K562 (cell line): Measurements from ENCODE around the gene APPL2. TPM values are rescaled to one million over a fixed set of nuclear protein-coding genes. Genes with fewer than 3 reads are reported as not detected.

Source experiments
- ATAC-seq: fragments of 200-7000 bp; cut with Tn5 transposase; 3 replicates; pipeline ENCODE4 v1.9.1; 2020; ENCODE audit warnings: moderate library complexity
- BruUV-seq: library from RNA; stranded (reverse); fragments of 400-500 nt; replicated peaks from 2 replicates; lab custom pipeline; 2021; lab: Mats Ljungman, UMichigan
- CTCF ChIA-PET: fragments of 300-600 bp; formaldehyde crosslinking; extraction: SDS; loops from one replicate; lab custom pipeline; 2021; ENCODE audit warnings: low intra/inter-chr PET ratio; lab: Yijun Ruan, JAX
- POLR2A ChIA-PET: fragments of 300-600, 350-650 bp; sonication (Branson Sonifier 250); formaldehyde crosslinking; extraction: SDS; loops from one replicate; lab custom pipeline; 2021; ENCODE audit warnings: antibody characterized with exemption, inconsistent platforms; lab: Yijun Ruan, JAX
- DNase-seq, 4 experiments: peaks; one replicate each; pipeline versions ENCODE4 v3.0.0 to v3.0.0-alpha.2; 2011 to 2018; ENCODE audit warnings: low spot score in 3 of 4, mixed read lengths in 3 of 4; ENCODE audit errors: extremely low read depth in 1 of 4
- FAIRE-seq: peaks from 2 replicates; lab custom pipeline; 2011; peaks lifted over from hg19 to GRCh38; lab: Jason Lieb, UNC
- H2AFZ ChIP-seq: 2 replicates; pipeline ENCODE4 v1.6.0; 2011; ENCODE audit warnings: low read depth, low read length, control low read depth, inconsistent platforms
- H3K27ac ChIP-seq: fragments of 200-600 bp; 3 replicates; pipeline ENCODE4 v1.8.0; 2011; ENCODE audit warnings: low read depth, mild to moderate bottlenecking, control low read depth, inconsistent platforms, low read length, moderate library complexity, mixed read lengths; ENCODE audit errors: extremely low read depth
- H3K27me3 ChIP-seq, 2 experiments: fragments of 300-600 bp in 1 of 2; 2 replicates in 1 of 2; 3 replicates in 1 of 2; pipeline versions ENCODE4 v1.6.0 to v1.8.0; 2011; ENCODE audit warnings: inconsistent platforms in 2 of 2, low read length in 2 of 2, mild to moderate bottlenecking in 1 of 2, mixed read lengths in 1 of 2, moderate library complexity in 1 of 2; ENCODE audit not compliant: control insufficient read depth in 2 of 2, insufficient read depth in 2 of 2
- H3K36me3 ChIP-seq: fragments of 300-600 bp; 3 replicates; pipeline ENCODE4 v1.8.0; 2011; ENCODE audit warnings: mild to moderate bottlenecking, low read length, inconsistent platforms; ENCODE audit not compliant: control insufficient read depth, insufficient read depth
- H3K4me1 ChIP-seq, 2 experiments: fragments of 200-600 bp in 1 of 2; replicated peaks in 1 of 2; 2 replicates in 1 of 2; 3 replicates in 1 of 2; pipeline versions ENCODE4 v1.5.1 to v1.8.0; 2011; ENCODE audit warnings: inconsistent platforms in 2 of 2, low read length in 2 of 2, mild to moderate bottlenecking in 1 of 2, mixed read lengths in 1 of 2, moderate library complexity in 1 of 2; ENCODE audit not compliant: control insufficient read depth in 2 of 2, insufficient read depth in 2 of 2
- H3K4me2 ChIP-seq: 2 replicates; pipeline ENCODE4 v1.6.1; 2011; ENCODE audit warnings: low read length, control low read depth, inconsistent platforms, mixed read lengths; ENCODE audit not compliant: insufficient read depth
- H3K4me3 ChIP-seq: fragments of 200-600 bp; sonication (generic), shearing (Covaris generic); 2 replicates; pipeline ENCODE4 v1.5.1; 2016; ENCODE audit warnings: control low read depth, inconsistent platforms
- H3K79me2 ChIP-seq: fragments of 200-600 bp; 3 replicates; pipeline ENCODE4 v1.8.0; 2011; ENCODE audit warnings: low read length, inconsistent platforms; ENCODE audit not compliant: control insufficient read depth, insufficient read depth
- H3K9ac ChIP-seq, 2 experiments: 2 replicates each; pipeline versions ENCODE4 v1.6.0 to v1.6.1; 2011; ENCODE audit warnings: low read depth in 2 of 2, low read length in 2 of 2, control low read depth in 1 of 2, inconsistent platforms in 1 of 2, mild to moderate bottlenecking in 1 of 2, mixed read lengths in 1 of 2; ENCODE audit not compliant: insufficient read depth in 1 of 2
- H3K9me1 ChIP-seq: one replicate; pipeline ENCODE4 v1.6.0; 2011; ENCODE audit warnings: inconsistent platforms, mild to moderate bottlenecking, low read length, moderate library complexity; ENCODE audit not compliant: control insufficient read depth, insufficient read depth
- H3K9me3 ChIP-seq: replicated peaks from 2 replicates; pipeline ENCODE4 v1.5.1; 2011; ENCODE audit warnings: low read depth, low read length, inconsistent platforms; ENCODE audit not compliant: control insufficient read depth, insufficient read depth
- H4K20me1 ChIP-seq: replicated peaks from 2 replicates; pipeline ENCODE4 v1.6.1; 2011; ENCODE audit warnings: low read length, inconsistent platforms, mixed read lengths; ENCODE audit not compliant: control insufficient read depth, insufficient read depth
- ATF3 ChIP-seq, 2 experiments: fragments of 450-650 bp in 1 of 2; sonication (generic) in 1 of 2; formaldehyde crosslinking in 1 of 2; IDR thresholded peaks in 1 of 2; conservative IDR thresholded peaks in 1 of 2; 2 replicates each; pipeline versions ENCODE4 v1.6.1 to v1.8.1; 2016 to 2023; ENCODE audit warnings: mild to moderate bottlenecking in 2 of 2, moderate library complexity in 2 of 2, inconsistent platforms in 1 of 2, missing genetic modification reagents in 1 of 2
- CCNT2 ChIP-seq: IDR thresholded peaks from 2 replicates; pipeline ENCODE4 v1.6.1; 2011; ENCODE audit warnings: borderline replicate concordance, low read depth, mild to moderate bottlenecking, moderate library complexity, mixed read lengths, low read length; ENCODE audit not compliant: insufficient read length; ENCODE audit errors: extremely low read depth
- CTCF ChIP-seq, 3 experiments: IDR thresholded peaks in 2 of 3; conservative IDR thresholded peaks in 1 of 3; 2 replicates each; pipeline ENCODE4 v1.5.1; 2011 to 2012; ENCODE audit warnings: low read length in 3 of 3, mild to moderate bottlenecking in 3 of 3, control low read depth in 2 of 3, improper control_type of control experiment in 1 of 3, inconsistent platforms in 1 of 3, low read depth in 1 of 3, mixed read lengths in 1 of 3, moderate library complexity in 1 of 3; ENCODE audit not compliant: insufficient read depth in 2 of 3
- E4F1 ChIP-seq: fragments of 250-450 bp; sonication (Bioruptor Pico); IDR thresholded peaks from 2 replicates; pipeline ENCODE4 v1.5.0; 2021; ENCODE audit warnings: mild to moderate bottlenecking, borderline replicate concordance
- HBP1 ChIP-seq: fragments of 450-650 bp; formaldehyde crosslinking; IDR thresholded peaks from 2 replicates; pipeline ENCODE4 v1.4.0; 2022; ENCODE audit warnings: missing genetic modification characterization
- MCM2 ChIP-seq: fragments of 450-650 bp; IDR thresholded peaks from 2 replicates; pipeline ENCODE4 v1.6.1; 2017; ENCODE audit warnings: low read depth, mild to moderate bottlenecking
- MECOM ChIP-seq: fragments of 250-450 bp; sonication (Bioruptor Pico); IDR thresholded peaks from 2 replicates; pipeline ENCODE4 v1.8.0; 2022; ENCODE audit warnings: inconsistent platforms
- MYBL2 ChIP-seq, 2 experiments: fragments of 450-650 bp in 1 of 2; sonication (generic) in 1 of 2; formaldehyde crosslinking in 1 of 2; IDR thresholded peaks; 2 replicates each; pipeline versions ENCODE4 v1.6.1 to v1.8.1; 2017 to 2022; ENCODE audit warnings: borderline replicate concordance in 1 of 2, inconsistent platforms in 1 of 2, low read depth in 1 of 2, mild to moderate bottlenecking in 1 of 2, missing genetic modification reagents in 1 of 2, moderate library complexity in 1 of 2
- NCOA6 ChIP-seq: fragments of 450-650 bp; IDR thresholded peaks from 2 replicates; pipeline ENCODE4 v1.6.1; 2017; ENCODE audit warnings: mild to moderate bottlenecking
- NFIX ChIP-seq: fragments of 250-450 bp; sonication (Bioruptor Pico); IDR thresholded peaks from 2 replicates; pipeline ENCODE4 v1.4.0; 2020; ENCODE audit warnings: low read depth, mild to moderate bottlenecking, moderate library complexity
- VEZF1 ChIP-seq: fragments of 200-800 bp; sonication (Bioruptor generic); IDR thresholded peaks from 2 replicates; pipeline ENCODE4 v1.6.1; 2017; ENCODE audit warnings: missing genetic modification characterization, missing compliant biosample characterization
- ZFP30 ChIP-seq: fragments of 250-450 bp; sonication (Bioruptor Pico); IDR thresholded peaks from 2 replicates; pipeline ENCODE4 v1.8.0; 2022; ENCODE audit warnings: moderate library complexity, mild to moderate bottlenecking, inconsistent platforms, borderline replicate concordance
- ZNF239 ChIP-seq: fragments of 250-450 bp; sonication (Bioruptor Pico); IDR thresholded peaks from 2 replicates; pipeline ENCODE4 v1.4.0; 2020; ENCODE audit warnings: mild to moderate bottlenecking
- WGBS: fragments of 100-300 bp; shearing (Covaris generic); methylation state at CpG from one replicate; pipeline ENCODE4 v1.1.6; 2016; ENCODE audit warnings: low coverage, mixed read lengths; ENCODE audit not compliant: insufficient coverage; ENCODE audit errors: missing lambda C conversion rate; 5-methylcytosine and 5-hydroxymethylcytosine counted together
- in situ Hi-C: fragments of 300-500 bp; cut with MboI; formaldehyde crosslinking; loops from 4 replicates; pipeline ENCODE4 v1.15.0; 2018; ENCODE audit warnings: inconsistent platforms, mixed read lengths
- intact Hi-C: fragments of 100-400 bp; cut with micrococcal nuclease; formaldehyde crosslinking; loops from 2 replicates; pipeline ENCODE4 v1.14.2; 2022
- polyA plus RNA-seq, 8 experiments: library from polyadenylated mRNA; depleted of rRNA in 4 of 8; stranded (reverse) in 5 of 8; unstranded in 3 of 8; fragments of >200 nt; fragmentation: Nextera tagmentation in 2 of 8; fragmentation: Illumina TruSeq in 1 of 8; extraction: Ambion mirVana in 2 of 8; extraction: Trizol in 1 of 8; gene quantifications; 2 replicates each; pipeline versions ENCODE4 v1.2.1 to v1.2.3, GENCODE V29; 2011 to 2014; ENCODE audit warnings: inconsistent platforms in 1 of 8, missing spikeins in 1 of 8
- total RNA-seq, 7 experiments: library from RNA; depleted of rRNA in 6 of 7; stranded (reverse); fragments of >200 nt in 6 of 7; fragmentation: Illumina TruSeq in 2 of 7; extraction: Trizol in 2 of 7; gene quantifications; 2 replicates each; pipeline versions ENCODE4 v1.2.1 to v1.2.3, GENCODE V29; 2011 to 2021; ENCODE audit warnings: low replicate concordance in 1 of 7

The APPL2 gene
- total and polyA plus RNA-seq, 9 of the 15 experiments (the other 6 are each of a cell fraction or from before 2014, with no cell fraction given) = 2.1 to 14.4 (median 8.2) TPM

GRCh38 chr12:105261010-105261409, 25.0 kb upstream of the APPL2 start:
- H3K4me3 ChIP-seq = no peak overlapping the region
- FAIRE-seq (no peak), ATAC-seq (no peak), DNase-seq (no peak)
- POLR2A ChIA-PET = no interaction called here
- H3K9me1 ChIP-seq = no peaks in the 10 kb centered on the region
- no peaks in the 10 kb centered on the region for H3K79me2 ChIP-seq
- BruUV-seq = no TSS peak
- intact Hi-C loops = no loop called here
- no peaks in the 10 kb centered on the region for H3K9me3 ChIP-seq
- 3% methylated on average over 2 of the region's 2 CpGs for WGBS
- H3K36me3 ChIP-seq = no peaks in the 10 kb centered on the region
- CTCF ChIA-PET = no interaction called here
- no peaks in the 10 kb centered on the region; a peak in 1 of 5 replicates for H3K4me1 ChIP-seq
- no peak overlapping the region for H3K4me2 ChIP-seq
- H4K20me1 ChIP-seq = no peaks in the 10 kb centered on the region
- no peak overlapping the region for H3K27ac ChIP-seq
- in situ Hi-C loops = no loop called here
- H3K9ac ChIP-seq = no peak overlapping the region
- no peak overlapping the region for H2AFZ ChIP-seq
- peaks cover 16 to 21% of the 10 kb centered on the region in 2 experiments for H3K27me3 ChIP-seq
- TF ChIP-seq MECOM (CRISPR knock-in tag) (no peak), ZFP30 (CRISPR knock-in tag) (no peak), E4F1 (CRISPR knock-in tag) (no peak), ZNF239 (CRISPR knock-in tag) (no peak), ATF3 (IDR thresholded peaks at IDR 0.05) (no peak), ATF3 (CRISPR knock-in tag; conservative IDR thresholded peaks at IDR 0.05) (no peak), HBP1 (no peak), VEZF1 (CRISPR knock-in tag) (no peak), NFIX (CRISPR knock-in tag) (no peak), MYBL2 (IDR thresholded peaks at IDR 0.05; ENCODE audit: low read depth) (no peak), MYBL2 (CRISPR knock-in tag; IDR thresholded peaks at IDR 0.05; ENCODE audit: borderline replicate concordance) (no peak), MCM2 (no peak), NCOA6 (no peak), CCNT2 (no peak), CTCF (IDR thresholded peaks at IDR 0.05 in 2 of 3, conservative IDR thresholded peaks at IDR 0.05 in 1 of 3; ENCODE audit: insufficient read depth in 2 of 3, low read depth in 1 of 3, low read length in 3 of 3) (no peak)
